Adrenal gland (tissue), 5 donors: Measurements from ENCODE around the gene SEZ6.

ENCODE experiments used
- POLR2A ChIP-seq, 2 donors: fragments of 450-650 bp; IDR thresholded peaks; one replicate each; pipeline ENCODE4 v1.6.1; 2017; ENCODE audit warnings: antibody characterized with exemption in 2 of 2, mild to moderate bottlenecking in 2 of 2, moderate library complexity in 1 of 2
- TF ChIP-seq, protein P1 (sequence below), 6 experiments: fragments of 450-650 bp in 4 of 6; fragments of 200-600 bp in 2 of 6; sonication (generic) in 1 of 6; IDR thresholded peaks; 1 replicate in 5 of 6; 2 replicates in 1 of 6; pipeline versions ENCODE4 v1.5.1 to v1.8.0; 2016 to 2021; ENCODE audit warnings: antibody characterized with exemption in 6 of 6, mild to moderate bottlenecking in 2 of 6, moderate library complexity in 1 of 6
- donor health status: DM: no; HTN: no; CAD: no.

DNA sequence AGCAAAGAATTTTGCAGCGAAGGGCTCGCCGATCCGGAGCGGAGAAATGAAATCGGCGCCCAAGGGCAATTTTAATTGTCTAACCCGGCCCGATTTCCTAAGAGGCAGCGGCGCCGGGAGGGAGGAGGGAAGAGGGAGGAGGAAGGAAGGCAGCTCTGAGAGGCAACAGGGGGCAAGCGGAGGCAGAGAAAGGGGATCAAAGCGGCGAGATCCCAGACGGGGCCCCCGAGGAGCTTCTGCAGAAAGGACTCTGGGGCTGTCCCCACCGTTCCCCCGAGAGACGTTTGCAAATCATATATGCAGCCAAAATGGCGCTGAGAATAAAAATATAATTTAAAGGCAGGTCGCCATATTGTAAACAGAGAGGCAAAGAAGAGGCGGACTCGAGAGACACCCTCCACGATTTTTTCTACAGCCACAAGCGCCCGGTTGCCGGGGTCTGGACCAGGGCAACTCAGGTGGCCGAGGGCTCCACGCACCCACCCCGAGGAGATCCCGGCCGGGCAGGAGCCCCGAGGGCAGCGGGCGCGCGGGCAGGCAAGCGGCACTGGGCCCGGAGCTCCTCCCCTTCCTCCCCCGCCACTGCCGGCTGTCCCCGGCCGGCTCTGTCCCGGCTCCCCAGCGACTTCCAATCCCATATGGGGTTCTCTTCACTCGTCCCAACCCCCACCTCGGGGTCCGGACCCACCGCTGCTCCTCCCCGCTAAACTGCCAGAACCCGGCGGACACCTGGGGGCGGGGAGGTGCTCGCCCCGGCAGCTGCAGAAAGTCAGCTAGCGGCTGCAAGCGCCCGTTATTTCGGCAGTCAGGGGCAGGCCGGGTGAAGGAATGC, 56.4 kb downstream of the SEZ6 start:
- TF ChIP-seq, protein P1, sequence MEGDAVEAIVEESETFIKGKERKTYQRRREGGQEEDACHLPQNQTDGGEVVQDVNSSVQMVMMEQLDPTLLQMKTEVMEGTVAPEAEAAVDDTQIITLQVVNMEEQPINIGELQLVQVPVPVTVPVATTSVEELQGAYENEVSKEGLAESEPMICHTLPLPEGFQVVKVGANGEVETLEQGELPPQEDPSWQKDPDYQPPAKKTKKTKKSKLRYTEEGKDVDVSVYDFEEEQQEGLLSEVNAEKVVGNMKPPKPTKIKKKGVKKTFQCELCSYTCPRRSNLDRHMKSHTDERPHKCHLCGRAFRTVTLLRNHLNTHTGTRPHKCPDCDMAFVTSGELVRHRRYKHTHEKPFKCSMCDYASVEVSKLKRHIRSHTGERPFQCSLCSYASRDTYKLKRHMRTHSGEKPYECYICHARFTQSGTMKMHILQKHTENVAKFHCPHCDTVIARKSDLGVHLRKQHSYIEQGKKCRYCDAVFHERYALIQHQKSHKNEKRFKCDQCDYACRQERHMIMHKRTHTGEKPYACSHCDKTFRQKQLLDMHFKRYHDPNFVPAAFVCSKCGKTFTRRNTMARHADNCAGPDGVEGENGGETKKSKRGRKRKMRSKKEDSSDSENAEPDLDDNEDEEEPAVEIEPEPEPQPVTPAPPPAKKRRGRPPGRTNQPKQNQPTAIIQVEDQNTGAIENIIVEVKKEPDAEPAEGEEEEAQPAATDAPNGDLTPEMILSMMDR (IDR thresholded peaks at IDR 0.05): peak in 1 of 6 experiments; percentile 10
- TF ChIP-seq POLR2A (IDR thresholded peaks at IDR 0.05): peak in 1 of 2 donors; percentile 43
